ENCODE results near the gene ZNF746. TPM values are rescaled to one million over a fixed set of nuclear protein-coding genes. Genes with fewer than 3 reads are reported as not detected.
A peak's percentile ranks its signal among the peaks of the same experiment; 100 is the strongest.

Gene ZNF746
- total and polyA plus RNA-seq, 9 of the 15 experiments (the other 6 are each of a cell fraction or from before 2014, with no cell fraction given): 1.7 to 31.6 (median 13.3) TPM

DNA sequence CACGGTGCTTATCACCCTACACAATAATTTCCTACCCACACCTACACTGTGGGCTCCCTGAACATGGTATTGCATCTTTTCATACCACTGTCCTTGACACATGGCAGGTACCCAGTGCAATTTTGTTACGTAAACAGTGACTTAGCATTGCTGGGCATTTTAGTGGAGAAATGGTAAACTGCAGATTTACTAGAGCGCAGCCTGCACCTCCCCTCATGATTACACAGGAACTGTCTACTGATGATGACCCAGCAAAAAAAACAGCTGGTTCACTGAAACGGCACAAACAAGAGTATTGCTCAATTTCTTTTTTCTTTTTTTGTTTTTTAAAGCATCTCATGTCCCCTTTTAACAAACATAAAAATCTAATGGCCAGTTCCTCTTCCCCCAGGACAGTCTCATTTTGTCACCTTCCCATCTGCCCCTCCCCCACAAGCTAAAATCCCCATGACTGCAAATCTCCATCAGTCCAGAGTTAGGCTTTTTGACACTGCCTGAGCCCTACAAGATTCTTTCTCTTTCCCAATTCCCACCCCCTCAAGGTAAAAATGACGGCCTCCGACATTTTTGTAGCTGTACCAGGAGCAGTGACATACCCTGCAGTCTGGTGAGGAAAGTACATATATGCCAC is 2.8 kb downstream of the ZNF746 start (continued):
- TF ChIP-seq CREB3L1 (IDR thresholded peaks at IDR 0.05; ENCODE audit: borderline replicate concordance, low read depth) (peak; percentile 50; the same call in 1 of the 2 replicates), RBBP5 (IDR thresholded peaks at IDR 0.05; ENCODE audit: borderline replicate concordance, insufficient read depth, low read length, poor library complexity, severe bottlenecking) (no peak), THAP12 (CRISPR knock-in tag; IDR thresholded peaks at IDR 0.05) (no peak), EGR1 (conservative IDR thresholded peaks at IDR 0.05) (no peak), SIN3A (IDR thresholded peaks at IDR 0.05; ENCODE audit: borderline replicate concordance in 2 of 2, control insufficient read depth in 1 of 2, low read depth in 2 of 2, low read length in 2 of 2) (peak; percentile 57 to 62; a peak in 2 of 4 replicates), NCOA4 (IDR thresholded peaks at IDR 0.05; ENCODE audit: partially characterized antibody) (peak; percentile 19), ZC3H8 (IDR thresholded peaks at IDR 0.05) (no peak), ARID3A (IDR thresholded peaks at IDR 0.05; ENCODE audit: borderline replicate concordance, low read depth, low read length) (peak; percentile 45; the same call in 1 of the 2 replicates), ZNF764 (CRISPR knock-in tag; IDR thresholded peaks at IDR 0.05; ENCODE audit: low read depth) (no peak), ARID3B (CRISPR knock-in tag; IDR thresholded peaks at IDR 0.05; ENCODE audit: borderline replicate concordance) (no peak), NELFE (IDR thresholded peaks at IDR 0.05; ENCODE audit: insufficient read depth, insufficient read length) (no peak), ZSCAN29 (IDR thresholded peaks at IDR 0.05) (0 out of 2 replicates have a peak, but pooled peaks have one; percentile 13), ZNF785 (CRISPR knock-in tag; IDR thresholded peaks at IDR 0.05) (no peak), DDX20 (tag; IDR thresholded peaks at IDR 0.05; ENCODE audit: low read depth) (no peak), ZFX (CRISPR knock-in tag; IDR thresholded peaks at IDR 0.05) (no peak), PCBP2 (IDR thresholded peaks at IDR 0.05; ENCODE audit: low read depth, low read length, poor library complexity, severe bottlenecking) (no peak), CBX3 (IDR thresholded peaks at IDR 0.05; ENCODE audit: borderline replicate concordance in 1 of 2, low read length in 2 of 2) (peak in 1 of 2 experiments; percentile 38; a peak in 1 of 3 replicates)
- TF ChIP-seq, protein P1, sequence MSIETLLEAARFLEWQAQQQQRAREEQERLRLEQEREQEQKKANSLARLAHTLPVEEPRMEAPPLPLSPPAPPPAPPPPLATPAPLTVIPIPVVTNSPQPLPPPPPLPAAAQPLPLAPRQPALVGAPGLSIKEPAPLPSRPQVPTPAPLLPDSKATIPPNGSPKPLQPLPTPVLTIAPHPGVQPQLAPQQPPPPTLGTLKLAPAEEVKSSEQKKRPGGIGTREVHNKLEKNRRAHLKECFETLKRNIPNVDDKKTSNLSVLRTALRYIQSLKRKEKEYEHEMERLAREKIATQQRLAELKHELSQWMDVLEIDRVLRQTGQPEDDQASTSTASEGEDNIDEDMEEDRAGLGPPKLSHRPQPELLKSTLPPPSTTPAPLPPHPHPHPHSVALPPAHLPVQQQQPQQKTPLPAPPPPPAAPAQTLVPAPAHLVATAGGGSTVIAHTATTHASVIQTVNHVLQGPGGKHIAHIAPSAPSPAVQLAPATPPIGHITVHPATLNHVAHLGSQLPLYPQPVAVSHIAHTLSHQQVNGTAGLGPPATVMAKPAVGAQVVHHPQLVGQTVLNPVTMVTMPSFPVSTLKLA (conservative IDR thresholded peaks at IDR 0.05): peak; percentile 71 to 88; a peak in 3 of 4 replicates

All from K562 (cell line).